K562 (cell line): ENCODE results near the gene CFAP70. TPM values are rescaled to one million over a fixed set of nuclear protein-coding genes. Genes with fewer than 3 reads are reported as not detected.

Source experiments
- CC2D1A ChIP-seq: fragments of 450-650 bp; IDR thresholded peaks from 2 replicates; pipeline ENCODE4 v1.6.1; 2017; ENCODE audit warnings: mild to moderate bottlenecking
- DACH1 ChIP-seq: fragments of 450-650 bp; IDR thresholded peaks from 2 replicates; pipeline ENCODE4 v1.6.1; 2018; ENCODE audit not compliant: partially characterized antibody
- ELF2 ChIP-seq: fragments of 250-450 bp; sonication (Bioruptor Pico); IDR thresholded peaks from 2 replicates; pipeline ENCODE4 v1.5.0; 2021; ENCODE audit warnings: mild to moderate bottlenecking
- ESRRA ChIP-seq: fragments of 450-650 bp; IDR thresholded peaks from 2 replicates; pipeline ENCODE4 v1.6.1; 2014; ENCODE audit warnings: low read depth, mild to moderate bottlenecking, moderate library complexity, borderline replicate concordance
- FIP1L1 ChIP-seq: fragments of 200-400 bp; formaldehyde crosslinking; IDR thresholded peaks from 2 replicates; pipeline ENCODE4 v1.6.1; 2018; ENCODE audit warnings: mild to moderate bottlenecking, low read depth, low read length; ENCODE audit not compliant: poor library complexity, severe bottlenecking
- FOXJ2 ChIP-seq: fragments of 200-800 bp; sonication (Bioruptor generic); IDR thresholded peaks from 2 replicates; pipeline ENCODE4 v1.6.1; 2016; ENCODE audit warnings: missing genetic modification characterization, missing compliant biosample characterization
- GMEB1 ChIP-seq: fragments of 250-450 bp; sonication (Bioruptor Pico); IDR thresholded peaks from 2 replicates; pipeline ENCODE4 v1.4.0; 2020; ENCODE audit warnings: mild to moderate bottlenecking
- HINFP ChIP-seq: fragments of 450-650 bp; conservative IDR thresholded peaks from 2 replicates; pipeline ENCODE4 v1.6.1; 2016; ENCODE audit warnings: missing genetic modification characterization, low read depth, mild to moderate bottlenecking, control low read depth, missing compliant biosample characterization
- HNRNPK ChIP-seq: fragments of 200-400 bp; formaldehyde crosslinking; IDR thresholded peaks from one replicate; pipeline ENCODE4 v1.6.1; 2018; ENCODE audit warnings: mild to moderate bottlenecking, low read depth, low read length; ENCODE audit not compliant: poor library complexity, severe bottlenecking
- KDM2B ChIP-seq: fragments of 250-450 bp; sonication (Bioruptor Pico); IDR thresholded peaks from 2 replicates; pipeline ENCODE4 v1.8.0; 2021; ENCODE audit warnings: mild to moderate bottlenecking, moderate library complexity
- MCM2 ChIP-seq: fragments of 450-650 bp; IDR thresholded peaks from 2 replicates; pipeline ENCODE4 v1.6.1; 2017; ENCODE audit warnings: low read depth, mild to moderate bottlenecking
- MIER1 ChIP-seq: fragments of 450-650 bp; IDR thresholded peaks from 2 replicates; pipeline ENCODE4 v1.6.1; 2016; ENCODE audit warnings: antibody characterized with exemption, mild to moderate bottlenecking, low read depth
- RBM39 ChIP-seq: fragments of 200-400 bp; formaldehyde crosslinking; optimal IDR thresholded peaks from 2 replicates; pipeline ENCODE3; 2018; ENCODE audit warnings: low read depth, low read length
- SMARCE1 ChIP-seq: fragments of 450-650 bp; IDR thresholded peaks from 2 replicates; pipeline ENCODE4 v1.7.1; 2016; ENCODE audit warnings: mild to moderate bottlenecking
- SRSF1 ChIP-seq: fragments of 200-400 bp; formaldehyde crosslinking; IDR thresholded peaks from 2 replicates; pipeline ENCODE4 v1.6.1; 2017; ENCODE audit warnings: mild to moderate bottlenecking, low read depth, low read length, moderate library complexity
- TAF9B ChIP-seq: fragments of 450-650 bp; IDR thresholded peaks from 2 replicates; pipeline ENCODE4 v1.6.1; 2018; ENCODE audit warnings: mild to moderate bottlenecking; ENCODE audit not compliant: partially characterized antibody
- TCF15 ChIP-seq: fragments of 250-450 bp; sonication (Bioruptor Pico); IDR thresholded peaks from 2 replicates; pipeline ENCODE4 v1.8.0; 2022; ENCODE audit warnings: moderate library complexity, mild to moderate bottlenecking, inconsistent platforms
- TRIM28 ChIP-seq: fragments of 450-650 bp; IDR thresholded peaks from 2 replicates; pipeline ENCODE4 v1.6.1; 2017
- ZNF316 ChIP-seq: fragments of 450-650 bp; IDR thresholded peaks from 2 replicates; pipeline ENCODE4 v1.6.1; 2016
- ZNF507 ChIP-seq: conservative IDR thresholded peaks from 2 replicates; pipeline ENCODE4 v1.6.1; 2017; ENCODE audit warnings: missing genetic modification characterization, missing compliant biosample characterization
- polyA plus RNA-seq, 8 experiments: library from polyadenylated mRNA; depleted of rRNA in 4 of 8; stranded (reverse) in 5 of 8; unstranded in 3 of 8; fragments of >200 nt; fragmentation: Nextera tagmentation in 2 of 8; fragmentation: Illumina TruSeq in 1 of 8; extraction: Ambion mirVana in 2 of 8; extraction: Trizol in 1 of 8; gene quantifications; 2 replicates each; pipeline versions ENCODE4 v1.2.1 to v1.2.3, GENCODE V29; 2011 to 2014; ENCODE audit warnings: inconsistent platforms in 1 of 8, missing spikeins in 1 of 8
- total RNA-seq, 7 experiments: library from RNA; depleted of rRNA in 6 of 7; stranded (reverse); fragments of >200 nt in 6 of 7; fragmentation: Illumina TruSeq in 2 of 7; extraction: Trizol in 2 of 7; gene quantifications; 2 replicates each; pipeline versions ENCODE4 v1.2.1 to v1.2.3, GENCODE V29; 2011 to 2021; ENCODE audit warnings: low replicate concordance in 1 of 7
- TF ChIP-seq, protein P1 (sequence below): fragments of 200-800 bp; sonication (Bioruptor generic); IDR thresholded peaks from 2 replicates; pipeline ENCODE4 v1.6.1; 2016; ENCODE audit warnings: missing genetic modification characterization, missing compliant biosample characterization

The CFAP70 gene
- total and polyA plus RNA-seq, 9 of the 15 experiments (the other 6 are each of a cell fraction or from before 2014, with no cell fraction given): 0.27 to 1.6 (median 0.86) TPM

GRCh38 chr10:73246322-73246645 lies 112.4 kb downstream of the CFAP70 start (continued):
- no peak for TF ChIP-seq DACH1
- 0 out of 2 replicates have a peak, but pooled peaks have one; percentile 70 for TF ChIP-seq KDM2B
- no peak for TF ChIP-seq SMARCE1
- TF ChIP-seq MIER1: 0 out of 2 replicates have a peak, but pooled peaks have one; percentile 28
- TF ChIP-seq, protein P1, sequence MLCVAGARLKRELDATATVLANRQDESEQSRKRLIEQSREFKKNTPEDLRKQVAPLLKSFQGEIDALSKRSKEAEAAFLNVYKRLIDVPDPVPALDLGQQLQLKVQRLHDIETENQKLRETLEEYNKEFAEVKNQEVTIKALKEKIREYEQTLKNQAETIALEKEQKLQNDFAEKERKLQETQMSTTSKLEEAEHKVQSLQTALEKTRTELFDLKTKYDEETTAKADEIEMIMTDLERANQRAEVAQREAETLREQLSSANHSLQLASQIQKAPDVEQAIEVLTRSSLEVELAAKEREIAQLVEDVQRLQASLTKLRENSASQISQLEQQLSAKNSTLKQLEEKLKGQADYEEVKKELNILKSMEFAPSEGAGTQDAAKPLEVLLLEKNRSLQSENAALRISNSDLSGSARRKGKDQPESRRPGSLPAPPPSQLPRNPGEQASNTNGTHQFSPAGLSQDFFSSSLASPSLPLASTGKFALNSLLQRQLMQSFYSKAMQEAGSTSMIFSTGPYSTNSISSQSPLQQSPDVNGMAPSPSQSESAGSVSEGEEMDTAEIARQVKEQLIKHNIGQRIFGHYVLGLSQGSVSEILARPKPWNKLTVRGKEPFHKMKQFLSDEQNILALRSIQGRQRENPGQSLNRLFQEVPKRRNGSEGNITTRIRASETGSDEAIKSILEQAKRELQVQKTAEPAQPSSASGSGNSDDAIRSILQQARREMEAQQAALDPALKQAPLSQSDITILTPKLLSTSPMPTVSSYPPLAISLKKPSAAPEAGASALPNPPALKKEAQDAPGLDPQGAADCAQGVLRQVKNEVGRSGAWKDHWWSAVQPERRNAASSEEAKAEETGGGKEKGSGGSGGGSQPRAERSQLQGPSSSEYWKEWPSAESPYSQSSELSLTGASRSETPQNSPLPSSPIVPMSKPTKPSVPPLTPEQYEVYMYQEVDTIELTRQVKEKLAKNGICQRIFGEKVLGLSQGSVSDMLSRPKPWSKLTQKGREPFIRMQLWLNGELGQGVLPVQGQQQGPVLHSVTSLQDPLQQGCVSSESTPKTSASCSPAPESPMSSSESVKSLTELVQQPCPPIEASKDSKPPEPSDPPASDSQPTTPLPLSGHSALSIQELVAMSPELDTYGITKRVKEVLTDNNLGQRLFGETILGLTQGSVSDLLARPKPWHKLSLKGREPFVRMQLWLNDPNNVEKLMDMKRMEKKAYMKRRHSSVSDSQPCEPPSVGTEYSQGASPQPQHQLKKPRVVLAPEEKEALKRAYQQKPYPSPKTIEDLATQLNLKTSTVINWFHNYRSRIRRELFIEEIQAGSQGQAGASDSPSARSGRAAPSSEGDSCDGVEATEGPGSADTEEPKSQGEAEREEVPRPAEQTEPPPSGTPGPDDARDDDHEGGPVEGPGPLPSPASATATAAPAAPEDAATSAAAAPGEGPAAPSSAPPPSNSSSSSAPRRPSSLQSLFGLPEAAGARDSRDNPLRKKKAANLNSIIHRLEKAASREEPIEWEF (CRISPR knock-in tag): 0 out of 2 replicates have a peak, but pooled peaks have one; percentile 18
- no peak for TF ChIP-seq ZNF507
- no peak for TF ChIP-seq FIP1L1
- TF ChIP-seq ZNF316: no peak
- no peak for TF ChIP-seq HINFP (tag)
- TF ChIP-seq HNRNPK: no peak
- TF ChIP-seq RBM39: no peak
- no peak for TF ChIP-seq ESRRA
- TF ChIP-seq TRIM28: no peak
- no peak for TF ChIP-seq MCM2
- 0 out of 2 replicates have a peak, but pooled peaks have one; percentile 8 for TF ChIP-seq ELF2 (CRISPR knock-in tag)
- TF ChIP-seq SRSF1: no peak
- TF ChIP-seq TAF9B: no peak
- TF ChIP-seq GMEB1 (CRISPR knock-in tag): no peak
- TF ChIP-seq FOXJ2 (tag): 0 out of 2 replicates have a peak, but pooled peaks have one; percentile 31
- no peak for TF ChIP-seq CC2D1A
- TF ChIP-seq TCF15 (CRISPR knock-in tag): 0 out of 2 replicates have a peak, but pooled peaks have one; percentile 31
